Lower leg skin (tissue), 3 donors: ENCODE data around the gene SYT2.

Source experiments
- POLR2A ChIP-seq, 2 donors: fragments of 450-650 bp; IDR thresholded peaks; one replicate each; pipeline ENCODE4 v1.6.1; 2016 to 2017; ENCODE audit warnings: antibody characterized with exemption in 2 of 2, mild to moderate bottlenecking in 1 of 2, moderate library complexity in 1 of 2
- TF ChIP-seq, protein P1 (sequence below), 3 donors: fragments of 450-650 bp; IDR thresholded peaks; one replicate each; pipeline ENCODE4 v1.5.1; 2016; ENCODE audit warnings: antibody characterized with exemption in 3 of 3, mild to moderate bottlenecking in 3 of 3, moderate library complexity in 2 of 3

DNA sequence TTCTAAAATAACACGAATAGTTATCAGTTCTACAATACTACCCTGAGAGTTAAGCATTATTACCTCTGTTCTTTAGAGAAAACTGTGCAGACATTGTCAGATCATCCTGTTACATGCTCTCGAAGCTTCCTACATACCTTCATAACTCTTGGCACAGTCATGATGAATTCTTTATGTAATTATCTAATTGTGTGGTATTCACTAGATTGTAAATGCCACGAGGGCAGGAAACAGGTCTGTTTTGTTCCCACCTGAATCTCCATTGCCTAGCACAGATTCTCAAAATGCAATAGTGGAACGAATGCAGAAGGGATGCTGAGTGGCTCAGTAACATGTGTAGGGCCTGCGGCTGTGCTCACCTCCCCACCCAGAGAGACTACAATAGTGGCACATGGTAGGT, 3.4 kb downstream of the SYT2 start:
- TF ChIP-seq, protein P1, sequence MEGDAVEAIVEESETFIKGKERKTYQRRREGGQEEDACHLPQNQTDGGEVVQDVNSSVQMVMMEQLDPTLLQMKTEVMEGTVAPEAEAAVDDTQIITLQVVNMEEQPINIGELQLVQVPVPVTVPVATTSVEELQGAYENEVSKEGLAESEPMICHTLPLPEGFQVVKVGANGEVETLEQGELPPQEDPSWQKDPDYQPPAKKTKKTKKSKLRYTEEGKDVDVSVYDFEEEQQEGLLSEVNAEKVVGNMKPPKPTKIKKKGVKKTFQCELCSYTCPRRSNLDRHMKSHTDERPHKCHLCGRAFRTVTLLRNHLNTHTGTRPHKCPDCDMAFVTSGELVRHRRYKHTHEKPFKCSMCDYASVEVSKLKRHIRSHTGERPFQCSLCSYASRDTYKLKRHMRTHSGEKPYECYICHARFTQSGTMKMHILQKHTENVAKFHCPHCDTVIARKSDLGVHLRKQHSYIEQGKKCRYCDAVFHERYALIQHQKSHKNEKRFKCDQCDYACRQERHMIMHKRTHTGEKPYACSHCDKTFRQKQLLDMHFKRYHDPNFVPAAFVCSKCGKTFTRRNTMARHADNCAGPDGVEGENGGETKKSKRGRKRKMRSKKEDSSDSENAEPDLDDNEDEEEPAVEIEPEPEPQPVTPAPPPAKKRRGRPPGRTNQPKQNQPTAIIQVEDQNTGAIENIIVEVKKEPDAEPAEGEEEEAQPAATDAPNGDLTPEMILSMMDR (IDR thresholded peaks at IDR 0.05), result no peak
- no peak for TF ChIP-seq POLR2A (IDR thresholded peaks at IDR 0.05)
